HCT116 (cell line): ENCODE results near the gene APLF.

Experiments used
- CTCF ChIP-seq, 3 experiments: fragments of 200-600 bp in 1 of 3; sonication (generic) in 1 of 3; IDR thresholded peaks in 2 of 3; conservative IDR thresholded peaks in 1 of 3; 2 replicates each; pipeline ENCODE4 v1.5.1; 2012 to 2017; ENCODE audit warnings: low read depth in 2 of 3, low read length in 2 of 3, antibody characterized with exemption in 1 of 3, borderline replicate concordance in 1 of 3, control low read depth in 1 of 3, mild to moderate bottlenecking in 1 of 3, mixed read lengths in 1 of 3, mixed run types in 1 of 3, moderate library complexity in 1 of 3; ENCODE audit not compliant: insufficient read depth in 1 of 3
- EZH2phosphoT487 ChIP-seq: fragments of 200-600 bp; IDR thresholded peaks from 2 replicates; pipeline ENCODE4 v1.6.1; 2018; ENCODE audit warnings: antibody characterized with exemption, borderline replicate concordance
- POLR2A ChIP-seq: IDR thresholded peaks from 2 replicates; pipeline ENCODE4 v1.7.0; 2011; ENCODE audit warnings: borderline replicate concordance; ENCODE audit not compliant: insufficient read depth, insufficient read length; ENCODE audit errors: extremely low read depth
- POLR2AphosphoS5 ChIP-seq: IDR thresholded peaks from 2 replicates; pipeline ENCODE4 v1.6.1; 2011; ENCODE audit warnings: mild to moderate bottlenecking, low read depth, low read length, moderate library complexity
- SIN3A ChIP-seq: IDR thresholded peaks from 2 replicates; pipeline ENCODE4 v1.6.1; 2012; ENCODE audit warnings: low read depth
- YY1 ChIP-seq: IDR thresholded peaks from 2 replicates; pipeline ENCODE4 v1.6.1; 2011; ENCODE audit warnings: low read length, low read depth, moderate library complexity, mild to moderate bottlenecking; ENCODE audit not compliant: insufficient replicate concordance; ENCODE audit errors: extremely low read depth
- ZNF274 ChIP-seq: fragments of 200-500 bp; sonication (Bioruptor generic); IDR thresholded peaks from 2 replicates; pipeline ENCODE4 v1.6.1; 2014; ENCODE audit warnings: mild to moderate bottlenecking, low read depth, low read length, inconsistent platforms

GRCh38 chr2:68475576-68475975 lies 8.2 kb downstream of the APLF start:
- TF ChIP-seq EZH2phosphoT487 (no peak), ZNF274 (no peak), POLR2A (no peak), POLR2AphosphoS5 (no peak), SIN3A (no peak), CTCF (IDR thresholded peaks at IDR 0.05 in 2 of 3, conservative IDR thresholded peaks at IDR 0.05 in 1 of 3; ENCODE audit: borderline replicate concordance in 1 of 3, insufficient read depth in 1 of 3, low read depth in 2 of 3, low read length in 2 of 3) (no peak), YY1 (no peak)
